K562 (cell line): Measurements from ENCODE around the gene LAMA5. TPM values are rescaled to one million over a fixed set of nuclear protein-coding genes. Genes with fewer than 3 reads are reported as not detected.

Experiments
- ATAC-seq: fragments of 200-7000 bp; cut with Tn5 transposase; 3 replicates; pipeline ENCODE4 v1.9.1; 2020; ENCODE audit warnings: moderate library complexity
- BruUV-seq: library from RNA; stranded (reverse); fragments of 400-500 nt; replicated peaks from 2 replicates; lab custom pipeline; 2021; lab: Mats Ljungman, UMichigan
- CTCF ChIA-PET: fragments of 300-600 bp; formaldehyde crosslinking; extraction: SDS; loops from one replicate; lab custom pipeline; 2021; ENCODE audit warnings: low intra/inter-chr PET ratio; lab: Yijun Ruan, JAX
- POLR2A ChIA-PET: fragments of 300-600, 350-650 bp; sonication (Branson Sonifier 250); formaldehyde crosslinking; extraction: SDS; loops from one replicate; lab custom pipeline; 2021; ENCODE audit warnings: antibody characterized with exemption, inconsistent platforms; lab: Yijun Ruan, JAX
- DNase-seq, 4 experiments: peaks; one replicate each; pipeline versions ENCODE4 v3.0.0 to v3.0.0-alpha.2; 2011 to 2018; ENCODE audit warnings: low spot score in 3 of 4, mixed read lengths in 3 of 4; ENCODE audit errors: extremely low read depth in 1 of 4
- FAIRE-seq: peaks from 2 replicates; lab custom pipeline; 2011; peaks lifted over from hg19 to GRCh38; lab: Jason Lieb, UNC
- H2AFZ ChIP-seq: 2 replicates; pipeline ENCODE4 v1.6.0; 2011; ENCODE audit warnings: low read depth, low read length, control low read depth, inconsistent platforms
- H3K27ac ChIP-seq: fragments of 200-600 bp; 3 replicates; pipeline ENCODE4 v1.8.0; 2011; ENCODE audit warnings: low read depth, mild to moderate bottlenecking, control low read depth, inconsistent platforms, low read length, moderate library complexity, mixed read lengths; ENCODE audit errors: extremely low read depth
- H3K27me3 ChIP-seq, 2 experiments: fragments of 300-600 bp in 1 of 2; 2 replicates in 1 of 2; 3 replicates in 1 of 2; pipeline versions ENCODE4 v1.6.0 to v1.8.0; 2011; ENCODE audit warnings: inconsistent platforms in 2 of 2, low read length in 2 of 2, mild to moderate bottlenecking in 1 of 2, mixed read lengths in 1 of 2, moderate library complexity in 1 of 2; ENCODE audit not compliant: control insufficient read depth in 2 of 2, insufficient read depth in 2 of 2
- H3K36me3 ChIP-seq: fragments of 300-600 bp; 3 replicates; pipeline ENCODE4 v1.8.0; 2011; ENCODE audit warnings: mild to moderate bottlenecking, low read length, inconsistent platforms; ENCODE audit not compliant: control insufficient read depth, insufficient read depth
- H3K4me1 ChIP-seq, 2 experiments: fragments of 200-600 bp in 1 of 2; replicated peaks in 1 of 2; 2 replicates in 1 of 2; 3 replicates in 1 of 2; pipeline versions ENCODE4 v1.5.1 to v1.8.0; 2011; ENCODE audit warnings: inconsistent platforms in 2 of 2, low read length in 2 of 2, mild to moderate bottlenecking in 1 of 2, mixed read lengths in 1 of 2, moderate library complexity in 1 of 2; ENCODE audit not compliant: control insufficient read depth in 2 of 2, insufficient read depth in 2 of 2
- H3K4me2 ChIP-seq: 2 replicates; pipeline ENCODE4 v1.6.1; 2011; ENCODE audit warnings: low read length, control low read depth, inconsistent platforms, mixed read lengths; ENCODE audit not compliant: insufficient read depth
- H3K4me3 ChIP-seq: fragments of 200-600 bp; sonication (generic), shearing (Covaris generic); 2 replicates; pipeline ENCODE4 v1.5.1; 2016; ENCODE audit warnings: control low read depth, inconsistent platforms
- H3K79me2 ChIP-seq: fragments of 200-600 bp; 3 replicates; pipeline ENCODE4 v1.8.0; 2011; ENCODE audit warnings: low read length, inconsistent platforms; ENCODE audit not compliant: control insufficient read depth, insufficient read depth
- H3K9ac ChIP-seq, 2 experiments: 2 replicates each; pipeline versions ENCODE4 v1.6.0 to v1.6.1; 2011; ENCODE audit warnings: low read depth in 2 of 2, low read length in 2 of 2, control low read depth in 1 of 2, inconsistent platforms in 1 of 2, mild to moderate bottlenecking in 1 of 2, mixed read lengths in 1 of 2; ENCODE audit not compliant: insufficient read depth in 1 of 2
- H3K9me1 ChIP-seq: one replicate; pipeline ENCODE4 v1.6.0; 2011; ENCODE audit warnings: inconsistent platforms, mild to moderate bottlenecking, low read length, moderate library complexity; ENCODE audit not compliant: control insufficient read depth, insufficient read depth
- H3K9me3 ChIP-seq: replicated peaks from 2 replicates; pipeline ENCODE4 v1.5.1; 2011; ENCODE audit warnings: low read depth, low read length, inconsistent platforms; ENCODE audit not compliant: control insufficient read depth, insufficient read depth
- H4K20me1 ChIP-seq: replicated peaks from 2 replicates; pipeline ENCODE4 v1.6.1; 2011; ENCODE audit warnings: low read length, inconsistent platforms, mixed read lengths; ENCODE audit not compliant: control insufficient read depth, insufficient read depth
- FOXK2 ChIP-seq, 2 experiments: fragments of 450-650 bp; IDR thresholded peaks in 1 of 2; conservative IDR thresholded peaks in 1 of 2; 2 replicates each; pipeline ENCODE4 v1.6.1; 2016; ENCODE audit warnings: low read depth in 2 of 2, mild to moderate bottlenecking in 1 of 2
- KLF16 ChIP-seq: IDR thresholded peaks from 2 replicates; pipeline ENCODE4 v1.6.1; 2016; ENCODE audit warnings: antibody characterized with exemption
- MAFK ChIP-seq: IDR thresholded peaks from 2 replicates; pipeline ENCODE4 v1.6.1; 2011; ENCODE audit warnings: low read length, improper control_type of control experiment
- MCM3 ChIP-seq: fragments of 450-650 bp; IDR thresholded peaks from 2 replicates; pipeline ENCODE4 v1.6.1; 2016
- NFE2 ChIP-seq: IDR thresholded peaks from 2 replicates; pipeline ENCODE4 v1.6.1; 2014; ENCODE audit warnings: antibody characterized with exemption, low read depth
- TARDBP ChIP-seq: fragments of 450-650 bp; IDR thresholded peaks from 2 replicates; pipeline ENCODE4 v1.6.1; 2016
- THRB ChIP-seq: fragments of 450-650 bp; formaldehyde crosslinking; conservative IDR thresholded peaks from 2 replicates; pipeline ENCODE4 v1.4.0; 2022; ENCODE audit warnings: mild to moderate bottlenecking, missing genetic modification characterization
- TSHZ1 ChIP-seq: fragments of 250-450 bp; sonication (Bioruptor Pico); IDR thresholded peaks from 2 replicates; pipeline ENCODE4 v1.4.0; 2020; ENCODE audit warnings: mild to moderate bottlenecking, moderate library complexity
- ZEB2 ChIP-seq: fragments of 450-650 bp; IDR thresholded peaks from 2 replicates; pipeline ENCODE4 v1.6.1; 2016
- ZFX ChIP-seq: sonication (generic); formaldehyde crosslinking; IDR thresholded peaks from 2 replicates; pipeline ENCODE4 v1.8.0; 2022; ENCODE audit warnings: mild to moderate bottlenecking, missing genetic modification reagents, moderate library complexity
- ZNF316 ChIP-seq: fragments of 450-650 bp; IDR thresholded peaks from 2 replicates; pipeline ENCODE4 v1.6.1; 2016
- ZNF518B ChIP-seq: fragments of 250-450 bp; sonication (Bioruptor Pico); IDR thresholded peaks from 2 replicates; pipeline ENCODE4 v1.5.0; 2021; ENCODE audit warnings: mild to moderate bottlenecking, moderate library complexity
- WGBS: fragments of 100-300 bp; shearing (Covaris generic); methylation state at CpG from one replicate; pipeline ENCODE4 v1.1.6; 2016; ENCODE audit warnings: low coverage, mixed read lengths; ENCODE audit not compliant: insufficient coverage; ENCODE audit errors: missing lambda C conversion rate; 5-methylcytosine and 5-hydroxymethylcytosine counted together
- in situ Hi-C: fragments of 300-500 bp; cut with MboI; formaldehyde crosslinking; loops from 4 replicates; pipeline ENCODE4 v1.15.0; 2018; ENCODE audit warnings: inconsistent platforms, mixed read lengths
- intact Hi-C: fragments of 100-400 bp; cut with micrococcal nuclease; formaldehyde crosslinking; loops from 2 replicates; pipeline ENCODE4 v1.14.2; 2022
- polyA plus RNA-seq, 8 experiments: library from polyadenylated mRNA; depleted of rRNA in 4 of 8; stranded (reverse) in 5 of 8; unstranded in 3 of 8; fragments of >200 nt; fragmentation: Nextera tagmentation in 2 of 8; fragmentation: Illumina TruSeq in 1 of 8; extraction: Ambion mirVana in 2 of 8; extraction: Trizol in 1 of 8; gene quantifications; 2 replicates each; pipeline versions ENCODE4 v1.2.1 to v1.2.3, GENCODE V29; 2011 to 2014; ENCODE audit warnings: inconsistent platforms in 1 of 8, missing spikeins in 1 of 8
- total RNA-seq, 7 experiments: library from RNA; depleted of rRNA in 6 of 7; stranded (reverse); fragments of >200 nt in 6 of 7; fragmentation: Illumina TruSeq in 2 of 7; extraction: Trizol in 2 of 7; gene quantifications; 2 replicates each; pipeline versions ENCODE4 v1.2.1 to v1.2.3, GENCODE V29; 2011 to 2021; ENCODE audit warnings: low replicate concordance in 1 of 7

Gene LAMA5
- total and polyA plus RNA-seq, 9 of the 15 experiments (the other 6 are each of a cell fraction or from before 2014, with no cell fraction given), result 0.31 to 101 (median 7.8) TPM

- WGBS, result 79% methylated on average over 13 of the region's 14 CpGs
- TF ChIP-seq TARDBP (no peak), ZEB2 (no peak), TSHZ1 (CRISPR knock-in tag) (no peak), MCM3 (no peak), NFE2 (peak; percentile 37; the same call in 1 of the 2 replicates), ZNF518B (CRISPR knock-in tag) (no peak), ZFX (CRISPR knock-in tag) (no peak), KLF16 (no peak), ZNF316 (no peak; the same call in 1 of the 2 replicates), MAFK (peak; percentile 18; the same call in 1 of the 2 replicates), FOXK2 (conservative IDR thresholded peaks at IDR 0.05 in 1 of 2, IDR thresholded peaks at IDR 0.05 in 1 of 2; ENCODE audit: low read depth in 2 of 2) (0 out of 4 replicates have a peak, but pooled peaks of 1 of the 2 experiments have one; percentile 36), THRB (CRISPR knock-in tag) (no peak)
These were observed 103.7 kb downstream of the LAMA5 start for GRCh38 chr20:62263396-62263795.

More at GRCh38 chr20:62263396-62263795, 103.7 kb downstream of the LAMA5 start:
- no peak overlapping the region for H3K27ac ChIP-seq
- peak overlapping the region in 1 of 2 experiments; percentile 77; a peak in 2 of 4 replicates for H3K9ac ChIP-seq
- no peak overlapping the region for H2AFZ ChIP-seq
- H3K4me3 ChIP-seq, result no peak overlapping the region
- H3K79me2 ChIP-seq, result no peaks in the 10 kb centered on the region
- FAIRE-seq (no peak), DNase-seq (no peak), ATAC-seq (no peak)
- no TSS peak for BruUV-seq
- no peak overlapping the region for H3K4me2 ChIP-seq
- no peaks in the 10 kb centered on the region for H3K27me3 ChIP-seq
- CTCF ChIA-PET, result no interaction called here
- H3K36me3 ChIP-seq, result peaks cover 35% of the 10 kb centered on the region; the same call in 2 of the 3 replicates
- in situ Hi-C loops, result no loop called here
- intact Hi-C loops, result no loop called here
- H3K4me1 ChIP-seq, result peaks cover 0 to 10% of the 10 kb centered on the region in 2 experiments; a peak in 2 of 5 replicates
- POLR2A ChIA-PET, result interaction anchor here (0.9 to 1.1 kb wide), 2 partner anchors 9 to 17 kb away, joined by 3 to 4 read pairs; no protein-coding TSS in a partner anchor
- no peaks in the 10 kb centered on the region for H3K9me3 ChIP-seq
- H3K9me1 ChIP-seq, result no peaks in the 10 kb centered on the region
- H4K20me1 ChIP-seq, result 0 out of 2 replicates have a peak, but pooled peaks cover 6% of the 10 kb centered on the region
